22Rv1 (cell line): ENCODE data around the gene ADGRF1.
A peak's percentile ranks its signal among the peaks of the same experiment; 100 is the strongest.

ENCODE experiments used
- H3K27ac ChIP-seq: fragments of 450-650 bp; 2 replicates; pipeline ENCODE4 v1.5.1; 2017
- CTCF ChIP-seq: fragments of 450-650 bp; IDR thresholded peaks from 2 replicates; pipeline ENCODE4 v1.5.1; 2017; ENCODE audit warnings: mild to moderate bottlenecking
- ZFX ChIP-seq: fragments of 450-650 bp; IDR thresholded peaks from 2 replicates; pipeline ENCODE4 v1.6.1; 2017; ENCODE audit warnings: antibody characterized with exemption, borderline replicate concordance

ADGRF1 gene

GRCh38 chr6:46956409-46956808 lies 85.7 kb downstream of the ADGRF1 start:
- TF ChIP-seq ZFX: no peak
- TF ChIP-seq CTCF: no peak

GRCh38 chr6:46954837-46955451 lies 87.2 kb downstream of the ADGRF1 start:
- TF ChIP-seq ZFX (no peak), CTCF (no peak)
- no peak overlapping the region for H3K27ac ChIP-seq

More at GRCh38 chr6:46956409-46956808, 85.7 kb downstream of the ADGRF1 start:
- H3K27ac ChIP-seq: no peak overlapping the region

- no peak for TF ChIP-seq CTCF
- no peak for TF ChIP-seq ZFX
- no peak overlapping the region for H3K27ac ChIP-seq
Observed at GRCh38 chr6:46953921-46954320, 88.2 kb downstream of the ADGRF1 start.

- TF ChIP-seq ZFX (no peak), CTCF (no peak)
- peak overlapping the region; percentile 58 for H3K27ac ChIP-seq
Observed at GRCh38 chr6:46949632-46950280, 92.4 kb downstream of the ADGRF1 start.

GRCh38 chr6:46948699-46949098 lies 93.4 kb downstream of the ADGRF1 start:
- TF ChIP-seq CTCF: no peak
- TF ChIP-seq ZFX: no peak
- peak overlapping the region; percentile 58 for H3K27ac ChIP-seq
